GM23338 (cell line): ENCODE data around the gene DAAM1. TPM values are rescaled to one million over a fixed set of nuclear protein-coding genes. Genes with fewer than 3 reads are reported as not detected.

Experiments
- ATAC-seq: fragments of 200-7000 bp; cut with Tn5 transposase; 3 replicates; pipeline ENCODE4 v1.9.1; 2020
- DNase-seq: peaks from one replicate; pipeline ENCODE4 v3.0.0-alpha.2; 2015; ENCODE audit warnings: low spot score
- H2AFZ ChIP-seq: fragments of 200-600 bp; sonication (generic); 2 replicates; pipeline ENCODE4 v1.8.0; 2016; ENCODE audit warnings: antibody characterized with exemption, mild to moderate bottlenecking, moderate library complexity
- H3F3A ChIP-seq: fragments of 200-600 bp; sonication (generic); replicated peaks from 2 replicates; pipeline ENCODE4 v1.8.0; 2017; ENCODE audit warnings: antibody characterized with exemption, mixed run types, low read depth
- H3K27ac ChIP-seq: fragments of 200-600 bp; sonication (generic); 2 replicates; pipeline ENCODE4 v1.6.1; 2016; ENCODE audit warnings: low read depth
- H3K27me3 ChIP-seq: fragments of 200-600 bp; sonication (generic); 2 replicates; pipeline ENCODE4 v1.8.0; 2016; ENCODE audit warnings: mild to moderate bottlenecking, mixed run types, moderate library complexity; ENCODE audit not compliant: insufficient read depth
- H3K36me3 ChIP-seq: fragments of 200-600 bp; sonication (generic); 2 replicates; pipeline ENCODE4 v1.8.0; 2016; ENCODE audit warnings: mild to moderate bottlenecking; ENCODE audit not compliant: insufficient read depth
- H3K4me1 ChIP-seq: fragments of 200-600 bp; sonication (generic); 2 replicates; pipeline ENCODE4 v1.8.0; 2016; ENCODE audit warnings: mild to moderate bottlenecking, moderate library complexity; ENCODE audit not compliant: insufficient read depth
- H3K4me2 ChIP-seq: fragments of 200-600 bp; sonication (generic); 2 replicates; pipeline ENCODE4 v1.7.1; 2017; ENCODE audit warnings: mixed run types
- H3K4me3 ChIP-seq: fragments of 200-600 bp; sonication (generic); 2 replicates; pipeline ENCODE4 v1.6.1; 2016; ENCODE audit warnings: mixed run types
- H3K79me2 ChIP-seq: fragments of 200-600 bp; sonication (generic); replicated peaks from 2 replicates; pipeline ENCODE4 v1.8.0; 2017; ENCODE audit warnings: mild to moderate bottlenecking; ENCODE audit not compliant: insufficient read depth
- H3K9me2 ChIP-seq: fragments of 200-600 bp; sonication (generic); 2 replicates; pipeline ENCODE4 v1.8.0; 2017; ENCODE audit not compliant: insufficient read depth
- H4K20me1 ChIP-seq: fragments of 200-600 bp; sonication (generic); replicated peaks from 2 replicates; pipeline ENCODE4 v1.8.0; 2017; ENCODE audit warnings: mild to moderate bottlenecking; ENCODE audit not compliant: insufficient read depth
- H3K27ac Mint-ChIP-seq: 2 replicates; pipeline ENCODE4 v1.8.0; 2020; ENCODE audit warnings: inconsistent platforms, mild to moderate bottlenecking, moderate library complexity, mixed read lengths
- H3K27me3 Mint-ChIP-seq: 3 replicates; pipeline ENCODE4 v1.8.0; 2022; ENCODE audit warnings: low read depth, mild to moderate bottlenecking, moderate library complexity, mixed read lengths, inconsistent platforms; ENCODE audit not compliant: insufficient read depth, poor library complexity
- H3K36me3 Mint-ChIP-seq: 3 replicates; pipeline ENCODE4 v1.8.0; 2021; ENCODE audit warnings: low read depth, mild to moderate bottlenecking, inconsistent platforms, moderate library complexity, mixed read lengths
- H3K4me1 Mint-ChIP-seq: 3 replicates; pipeline ENCODE4 v1.8.0; 2020; ENCODE audit warnings: mild to moderate bottlenecking, inconsistent platforms, mixed read lengths
- H3K4me3 Mint-ChIP-seq: 3 replicates; pipeline ENCODE4 v1.8.0; 2021; ENCODE audit warnings: moderate library complexity, mild to moderate bottlenecking, inconsistent platforms, mixed read lengths
- H3K9me3 Mint-ChIP-seq: 3 replicates; pipeline ENCODE4 v1.8.0; 2020; ENCODE audit warnings: moderate library complexity, mild to moderate bottlenecking, inconsistent platforms, mixed read lengths
- CTCF ChIP-seq, 2 experiments: fragments of 200-600 bp in 1 of 2; sonication (generic) in 1 of 2; conservative IDR thresholded peaks; 2 replicates each; pipeline versions ENCODE4 v1.5.1 to v1.6.1; 2016 to 2017; ENCODE audit warnings: antibody characterized with exemption in 2 of 2, low read depth in 2 of 2, mild to moderate bottlenecking in 2 of 2, moderate library complexity in 1 of 2
- ETS1 ChIP-seq: IDR thresholded peaks from 2 replicates; pipeline ENCODE4 v1.6.1; 2016; ENCODE audit warnings: antibody characterized with exemption
- EZH2 ChIP-seq: fragments of 200-600 bp; sonication (generic); IDR thresholded peaks from one replicate; pipeline ENCODE4 v1.8.0; 2017; ENCODE audit warnings: antibody characterized with exemption, mild to moderate bottlenecking, low read depth; ENCODE audit not compliant: unreplicated experiment
- EZH2phosphoT487 ChIP-seq: fragments of 200-600 bp; sonication (generic); IDR thresholded peaks from one replicate; pipeline ENCODE4 v1.8.1; 2018; ENCODE audit warnings: antibody characterized with exemption; ENCODE audit not compliant: unreplicated experiment
- POLR2AphosphoS5 ChIP-seq: IDR thresholded peaks from 2 replicates; pipeline ENCODE4 v1.6.1; 2016; ENCODE audit warnings: antibody characterized with exemption, low read depth
- ZNF114 ChIP-seq: fragments of 250-450 bp; sonication (Bioruptor Pico); IDR thresholded peaks from 2 replicates; pipeline ENCODE4 v1.5.0; 2020; ENCODE audit warnings: mild to moderate bottlenecking, moderate library complexity
- ZNF331 ChIP-seq: fragments of 250-450 bp; sonication (Bioruptor Pico); IDR thresholded peaks from 2 replicates; pipeline ENCODE4 v1.5.0; 2020; ENCODE audit warnings: low read depth, mild to moderate bottlenecking, moderate library complexity
- ZNF462 ChIP-seq: fragments of 250-450 bp; sonication (Bioruptor Pico); IDR thresholded peaks from 2 replicates; pipeline ENCODE4 v1.5.0; 2020; ENCODE audit warnings: mild to moderate bottlenecking, moderate library complexity
- polyA plus RNA-seq: library from polyadenylated mRNA; unstranded; fragments of >200 nt; fragmentation: Nextera tagmentation; extraction: Ambion mirVana; gene quantifications from 2 replicates; pipeline ENCODE4 v1.2.1, GENCODE V29; 2016
- total RNA-seq: library from RNA; depleted of rRNA; stranded (reverse); fragments of >200 nt; shearing (Covaris generic); gene quantifications from 2 replicates; pipeline ENCODE4 v1.2.3, GENCODE V29; 2014
- TF ChIP-seq, protein P1 (sequence below): IDR thresholded peaks from one replicate; pipeline ENCODE4 v1.6.1; 2018; ENCODE audit warnings: antibody characterized with exemption; ENCODE audit not compliant: unreplicated experiment

Gene DAAM1
- total and polyA plus RNA-seq, 2 experiments from 2014 or later: 36.3 to 42.1 TPM

- Histone ChIP-seq H3K79me2 (no peaks in the 10 kb centered on the region), H3K27me3 (no peaks in the 10 kb centered on the region), H3K4me2 (no peak overlapping the region), H3K9me2 (no peaks in the 10 kb centered on the region), H3K4me1 (no peaks in the 10 kb centered on the region), H3F3A (no peaks in the 10 kb centered on the region), H4K20me1 (no peaks in the 10 kb centered on the region), H3K27ac (no peak overlapping the region), H2AFZ (no peak overlapping the region), H3K36me3 (no peaks in the 10 kb centered on the region), H3K4me3 (no peak overlapping the region)
- peaks cover 10% of the 10 kb centered on the region; the same call in 2 of the 3 replicates for H3K4me1 Mint-ChIP-seq
- no peak overlapping the region for H3K4me3 Mint-ChIP-seq
- TF ChIP-seq ZNF114 (CRISPR knock-in tag): no peak
- H3K36me3 Mint-ChIP-seq: peaks cover 3% of the 10 kb centered on the region; the same call in 1 of the 3 replicates
- ATAC-seq (no peak), DNase-seq (no peak)
- H3K27ac Mint-ChIP-seq: no peak overlapping the region
- H3K27me3 Mint-ChIP-seq: peaks cover 2% of the 10 kb centered on the region
- H3K9me3 Mint-ChIP-seq: peaks cover 2% of the 10 kb centered on the region; the same call in 2 of the 3 replicates
Measured at GRCh38 chr14:59278111-59278510, 89.6 kb downstream of the DAAM1 start.

GRCh38 chr14:59280961-59281360 is 92.5 kb downstream of the DAAM1 start:
- no peaks in the 10 kb centered on the region for H3K4me1 ChIP-seq
- DNase-seq (no peak), ATAC-seq (no peak)
- H3K27ac ChIP-seq: no peak overlapping the region
- no peaks in the 10 kb centered on the region for H3K36me3 ChIP-seq
- no peak overlapping the region for H3K4me3 ChIP-seq
- Mint-ChIP-seq H3K27ac (no peak overlapping the region), H3K4me1 (peaks cover 19% of the 10 kb centered on the region), H3K4me3 (no peak overlapping the region), H3K9me3 (peaks cover 25% of the 10 kb centered on the region; the same call in 2 of the 3 replicates), H3K36me3 (peaks cover 25% of the 10 kb centered on the region), H3K27me3 (peaks cover 4% of the 10 kb centered on the region)
- H3K79me2 ChIP-seq: no peaks in the 10 kb centered on the region
- no peaks in the 10 kb centered on the region for H4K20me1 ChIP-seq
- H2AFZ ChIP-seq: no peak overlapping the region
- no peaks in the 10 kb centered on the region for H3F3A ChIP-seq
- H3K4me2 ChIP-seq: no peak overlapping the region
- H3K9me2 ChIP-seq: no peaks in the 10 kb centered on the region; the same call in 1 of the 2 replicates
- H3K27me3 ChIP-seq: no peaks in the 10 kb centered on the region
- TF ChIP-seq EZH2phosphoT487: no peak
- TF ChIP-seq ZNF331 (CRISPR knock-in tag): no peak
- no peak for TF ChIP-seq ZNF462
- TF ChIP-seq CTCF (conservative IDR thresholded peaks at IDR 0.05; ENCODE audit: low read depth in 2 of 2): no peak
- no peak for TF ChIP-seq EZH2
- no peak for TF ChIP-seq ZNF114 (CRISPR knock-in tag)
- TF ChIP-seq, protein P1, sequence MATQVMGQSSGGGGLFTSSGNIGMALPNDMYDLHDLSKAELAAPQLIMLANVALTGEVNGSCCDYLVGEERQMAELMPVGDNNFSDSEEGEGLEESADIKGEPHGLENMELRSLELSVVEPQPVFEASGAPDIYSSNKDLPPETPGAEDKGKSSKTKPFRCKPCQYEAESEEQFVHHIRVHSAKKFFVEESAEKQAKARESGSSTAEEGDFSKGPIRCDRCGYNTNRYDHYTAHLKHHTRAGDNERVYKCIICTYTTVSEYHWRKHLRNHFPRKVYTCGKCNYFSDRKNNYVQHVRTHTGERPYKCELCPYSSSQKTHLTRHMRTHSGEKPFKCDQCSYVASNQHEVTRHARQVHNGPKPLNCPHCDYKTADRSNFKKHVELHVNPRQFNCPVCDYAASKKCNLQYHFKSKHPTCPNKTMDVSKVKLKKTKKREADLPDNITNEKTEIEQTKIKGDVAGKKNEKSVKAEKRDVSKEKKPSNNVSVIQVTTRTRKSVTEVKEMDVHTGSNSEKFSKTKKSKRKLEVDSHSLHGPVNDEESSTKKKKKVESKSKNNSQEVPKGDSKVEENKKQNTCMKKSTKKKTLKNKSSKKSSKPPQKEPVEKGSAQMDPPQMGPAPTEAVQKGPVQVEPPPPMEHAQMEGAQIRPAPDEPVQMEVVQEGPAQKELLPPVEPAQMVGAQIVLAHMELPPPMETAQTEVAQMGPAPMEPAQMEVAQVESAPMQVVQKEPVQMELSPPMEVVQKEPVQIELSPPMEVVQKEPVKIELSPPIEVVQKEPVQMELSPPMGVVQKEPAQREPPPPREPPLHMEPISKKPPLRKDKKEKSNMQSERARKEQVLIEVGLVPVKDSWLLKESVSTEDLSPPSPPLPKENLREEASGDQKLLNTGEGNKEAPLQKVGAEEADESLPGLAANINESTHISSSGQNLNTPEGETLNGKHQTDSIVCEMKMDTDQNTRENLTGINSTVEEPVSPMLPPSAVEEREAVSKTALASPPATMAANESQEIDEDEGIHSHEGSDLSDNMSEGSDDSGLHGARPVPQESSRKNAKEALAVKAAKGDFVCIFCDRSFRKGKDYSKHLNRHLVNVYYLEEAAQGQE: no peak
- no peak for TF ChIP-seq ETS1
- TF ChIP-seq POLR2AphosphoS5: no peak
